B cell (primary cell): ENCODE results near the gene MARCHF3. TPM values are rescaled to one million over a fixed set of nuclear protein-coding genes. Genes with fewer than 3 reads are reported as not detected.
"Not testable (repeated sequence)": the region's sequence is repeated elsewhere in the genome, so short reads cannot be mapped to it uniquely, and the experiment has no call there.

ENCODE experiments used
- ATAC-seq: fragments of 200-7000 bp; cut with Tn5 transposase; one replicate; pipeline ENCODE4 v1.10.0; 2021; ENCODE audit warnings: low read depth, mild to moderate bottlenecking, moderate number of reproducible peaks, moderate library complexity
- CTCF ChIA-PET: fragments of 350-600 bp; sonication (Branson Sonifier 250); formaldehyde crosslinking; loops from one replicate; lab custom pipeline; 2021; ENCODE audit warnings: antibody characterized with exemption, inconsistent platforms; lab: Charles Lee
- POLR2A ChIA-PET: fragments of 350-600 bp; sonication (Branson Sonifier 250); formaldehyde crosslinking; loops from one replicate; lab custom pipeline; 2021; ENCODE audit warnings: antibody characterized with exemption; lab: Charles Lee
- DNase-seq: peaks from one replicate; pipeline ENCODE4 v3.0.0; 2013
- H2AFZ ChIP-seq: 2 replicates; pipeline ENCODE4 v1.6.1; 2012; ENCODE audit warnings: mild to moderate bottlenecking, low read depth, low read length; ENCODE audit not compliant: insufficient read depth, poor library complexity, severe bottlenecking
- H3K27ac ChIP-seq, 2 donors: 1 replicate in 1 of 2; 2 replicates in 1 of 2; pipeline ENCODE4 v1.5.1; 2012 to 2013; ENCODE audit warnings: low read length in 2 of 2, mild to moderate bottlenecking in 2 of 2, moderate library complexity in 1 of 2
- H3K27me3 ChIP-seq, 4 experiments: fragments of 200-600 bp in 1 of 4; sonication (generic) in 1 of 4; replicated peaks in 1 of 4; 1 replicate in 2 of 4; 2 replicates in 2 of 4; pipeline versions ENCODE4 v1.6.1 to v1.7.0; 2013 to 2016; ENCODE audit warnings: low read length in 3 of 4, mild to moderate bottlenecking in 2 of 4, mixed read lengths in 1 of 4, moderate library complexity in 1 of 4; ENCODE audit not compliant: insufficient read depth in 4 of 4, control insufficient read depth in 3 of 4; ENCODE audit errors: control extremely low read depth in 1 of 4
- H3K36me3 ChIP-seq, 2 experiments: replicated peaks in 1 of 2; 1 replicate in 1 of 2; 2 replicates in 1 of 2; pipeline versions ENCODE4 v1.6.1 to v1.7.1; 2013; ENCODE audit warnings: low read length in 1 of 2; ENCODE audit not compliant: insufficient read depth in 2 of 2, control insufficient read depth in 1 of 2; ENCODE audit errors: control extremely low read depth in 1 of 2, extremely low read depth in 1 of 2
- H3K4me1 ChIP-seq, 2 donors: fragments of 200-600 bp in 1 of 2; sonication (generic) in 1 of 2; 1 replicate in 1 of 2; 2 replicates in 1 of 2; pipeline versions ENCODE4 v1.5.1 to v1.6.1; 2013 to 2017; ENCODE audit warnings: low read length in 2 of 2; ENCODE audit not compliant: control insufficient read depth in 2 of 2, insufficient read depth in 2 of 2
- H3K4me2 ChIP-seq: replicated peaks from 2 replicates; pipeline ENCODE3; 2012; ENCODE audit warnings: mild to moderate bottlenecking, low read depth, low read length; ENCODE audit not compliant: poor library complexity, severe bottlenecking
- H3K4me3 ChIP-seq, 5 experiments: fragments of 200-600 bp in 1 of 5; sonication (generic) in 1 of 5; 1 replicate in 3 of 5; 2 replicates in 2 of 5; pipeline versions ENCODE4 v1.5.1 to v1.7.0; 2011 to 2016; ENCODE audit warnings: low read length in 4 of 5, mild to moderate bottlenecking in 4 of 5, low read depth in 2 of 5, control low read depth in 1 of 5, moderate library complexity in 1 of 5; ENCODE audit not compliant: insufficient read depth in 1 of 5; ENCODE audit errors: control extremely low read depth in 1 of 5, extremely low read depth in 1 of 5
- H3K79me2 ChIP-seq: fragments of 200-600 bp; sonication (generic); one replicate; pipeline ENCODE4 v1.6.0; 2016; ENCODE audit warnings: low read length; ENCODE audit not compliant: control insufficient read depth, insufficient read depth
- H3K9ac ChIP-seq: fragments of 200-600 bp; sonication (generic); 2 replicates; pipeline ENCODE4 v1.6.1; 2017; ENCODE audit warnings: mild to moderate bottlenecking, low read length, moderate library complexity
- H3K9me3 ChIP-seq, 3 donors: one replicate each; pipeline versions ENCODE4 v1.6.1 to v1.7.1; 2013; ENCODE audit warnings: low read length in 2 of 3; ENCODE audit not compliant: control insufficient read depth in 2 of 3, insufficient read depth in 1 of 3; ENCODE audit errors: control extremely low read depth in 1 of 3
- H4K20me1 ChIP-seq: 2 replicates; pipeline ENCODE4 v1.6.0; 2012; ENCODE audit warnings: mild to moderate bottlenecking, low read length; ENCODE audit not compliant: insufficient read depth, control insufficient read depth, poor library complexity, severe bottlenecking
- H3K27ac Mint-ChIP-seq: one replicate; pipeline ENCODE4 v1.8.0; 2021; ENCODE audit warnings: mixed read lengths
- H3K27me3 Mint-ChIP-seq: one replicate; pipeline ENCODE4 v1.8.0; 2021; ENCODE audit warnings: mixed read lengths
- H3K4me1 Mint-ChIP-seq: one replicate; pipeline ENCODE4 v1.8.0; 2021; ENCODE audit warnings: mixed read lengths
- H3K4me3 Mint-ChIP-seq: one replicate; pipeline ENCODE4 v1.8.0; 2021; ENCODE audit warnings: mixed read lengths
- H3K9me3 Mint-ChIP-seq: one replicate; pipeline ENCODE4 v1.8.0; 2022; ENCODE audit warnings: mixed read lengths; ENCODE audit not compliant: insufficient read depth
- WGBS: methylation state at CpG from one replicate; pipeline ENCODE4 v1.1.5; 2013; ENCODE audit warnings: missing lambda C conversion rate; ENCODE audit not compliant: insufficient coverage; 5-methylcytosine and 5-hydroxymethylcytosine counted together
- intact Hi-C: fragments of 100-400 bp; cut with micrococcal nuclease; formaldehyde crosslinking; loops from one replicate; pipeline ENCODE4 v1.10.0; 2022
- polyA plus RNA-seq: library from polyadenylated mRNA; depleted of rRNA; stranded (reverse); fragments of >200 nt; gene quantifications from 2 replicates; pipeline ENCODE4 v1.2.3, GENCODE V29; 2012
- total RNA-seq, 2 donors: library from RNA; stranded (reverse); fragments of 120-200 nt in 1 of 2; gene quantifications; 1 replicate in 1 of 2; 2 replicates in 1 of 2; pipeline versions ENCODE4 v1.2.3 to v1.2.4, GENCODE V29; 2013 to 2022
- TF ChIP-seq, protein P1 (sequence below): fragments of 200-600 bp; IDR thresholded peaks from one replicate; pipeline ENCODE4 v1.8.0; 2022; ENCODE audit warnings: antibody characterized with exemption, mild to moderate bottlenecking

Gene MARCHF3
- total and polyA plus RNA-seq, 2 donors (not counting 1 experiment from before 2014, with no cell fraction given), result 31.6 to 35.0 TPM

DNA sequence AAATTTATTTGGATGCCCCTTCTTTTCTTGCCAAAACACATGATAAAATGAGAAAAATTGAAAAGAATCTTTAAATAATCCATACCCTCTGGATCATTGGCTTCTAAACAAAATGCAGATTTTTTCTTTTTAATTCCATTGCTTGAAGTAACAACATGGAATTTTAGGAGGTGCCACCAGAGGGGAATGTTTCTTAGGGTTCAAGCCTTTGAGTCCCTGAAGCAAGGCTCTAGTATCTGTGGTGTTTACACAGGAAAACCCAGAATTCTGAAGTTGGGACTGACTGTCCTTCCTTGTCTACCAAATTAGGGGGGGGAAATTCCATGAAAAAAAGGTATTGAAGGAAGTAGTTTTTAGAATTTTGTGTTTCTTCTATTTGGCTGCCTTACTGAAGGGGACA lies 184.0 kb downstream of the MARCHF3 start:
- peak overlapping the region; percentile 89 for H3K27ac ChIP-seq
- Mint-ChIP-seq H3K4me3 (peak overlapping the region; percentile 20), H3K27me3 (no peaks in the 10 kb centered on the region), H3K4me1 (peaks cover 44% of the 10 kb centered on the region), H3K27ac (peak overlapping the region; percentile 35), H3K9me3 (no peaks in the 10 kb centered on the region)
- intact Hi-C loops, result no loop called here
- CTCF ChIA-PET, result interaction anchor here (1.8 kb wide), 1 partner anchor 8 kb away, joined by 4 read pairs; no protein-coding TSS in a partner anchor
- H3K36me3 ChIP-seq, result no peaks in the 10 kb centered on the region
- H3K79me2 ChIP-seq, result no peaks in the 10 kb centered on the region
- no peaks in the 10 kb centered on the region for H3K27me3 ChIP-seq
- peak overlapping the region in 1 of 5 experiments; percentile 38 for H3K4me3 ChIP-seq
- H4K20me1 ChIP-seq, result no peaks in the 10 kb centered on the region
- DNase-seq (no peak), ATAC-seq (no peak)
- TF ChIP-seq, protein P1, sequence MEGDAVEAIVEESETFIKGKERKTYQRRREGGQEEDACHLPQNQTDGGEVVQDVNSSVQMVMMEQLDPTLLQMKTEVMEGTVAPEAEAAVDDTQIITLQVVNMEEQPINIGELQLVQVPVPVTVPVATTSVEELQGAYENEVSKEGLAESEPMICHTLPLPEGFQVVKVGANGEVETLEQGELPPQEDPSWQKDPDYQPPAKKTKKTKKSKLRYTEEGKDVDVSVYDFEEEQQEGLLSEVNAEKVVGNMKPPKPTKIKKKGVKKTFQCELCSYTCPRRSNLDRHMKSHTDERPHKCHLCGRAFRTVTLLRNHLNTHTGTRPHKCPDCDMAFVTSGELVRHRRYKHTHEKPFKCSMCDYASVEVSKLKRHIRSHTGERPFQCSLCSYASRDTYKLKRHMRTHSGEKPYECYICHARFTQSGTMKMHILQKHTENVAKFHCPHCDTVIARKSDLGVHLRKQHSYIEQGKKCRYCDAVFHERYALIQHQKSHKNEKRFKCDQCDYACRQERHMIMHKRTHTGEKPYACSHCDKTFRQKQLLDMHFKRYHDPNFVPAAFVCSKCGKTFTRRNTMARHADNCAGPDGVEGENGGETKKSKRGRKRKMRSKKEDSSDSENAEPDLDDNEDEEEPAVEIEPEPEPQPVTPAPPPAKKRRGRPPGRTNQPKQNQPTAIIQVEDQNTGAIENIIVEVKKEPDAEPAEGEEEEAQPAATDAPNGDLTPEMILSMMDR, result no peak
- H2AFZ ChIP-seq, result peak overlapping the region; percentile 70
- H3K9ac ChIP-seq, result peak overlapping the region; percentile 39
- H3K4me1 ChIP-seq, result peaks cover 16 to 26% of the 10 kb centered on the region in 2 donors
- peak overlapping the region; percentile 66 for H3K4me2 ChIP-seq
- POLR2A ChIA-PET, result interaction anchor here (0.7 to 1.2 kb wide), 3 partner anchors 69 to 346 kb away, joined by 3 to 7 read pairs (median 5); no protein-coding TSS in a partner anchor
- H3K9me3 ChIP-seq, result no peaks in the 10 kb centered on the region

DNA sequence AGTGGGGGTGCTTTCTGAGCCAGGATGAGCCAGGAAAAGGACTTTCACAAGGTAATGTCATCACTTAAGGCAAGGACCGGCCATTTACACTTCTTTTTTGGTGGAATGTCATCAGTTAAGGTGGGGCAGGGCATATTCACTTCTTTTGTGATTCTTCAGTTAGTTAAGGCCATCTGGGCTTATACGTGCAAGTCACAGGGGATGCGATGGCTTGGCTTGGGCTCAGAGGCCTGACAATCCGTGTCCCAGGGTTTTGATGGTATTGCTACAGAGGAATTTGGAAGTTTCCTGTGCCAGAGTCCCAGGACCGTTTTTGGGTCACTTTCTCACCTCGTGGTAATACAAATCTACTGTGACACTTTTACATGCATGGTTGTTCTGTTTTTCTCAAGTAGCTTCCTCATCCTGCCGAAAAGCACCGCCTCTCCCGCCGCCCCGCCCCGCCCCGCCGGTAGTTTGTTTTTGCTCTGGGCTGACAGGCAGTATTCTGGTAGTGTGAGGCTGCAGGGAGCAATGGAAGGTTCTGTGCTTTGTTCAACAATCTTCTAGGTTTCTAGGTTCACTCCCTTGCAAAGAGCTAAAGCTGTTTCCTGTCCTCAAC lies 184.8 kb downstream of the MARCHF3 start:
- POLR2A ChIA-PET, result interaction anchor here (0.7 to 1.2 kb wide), 4 partner anchors 68 to 347 kb away, joined by 3 to 7 read pairs (median 4); no protein-coding TSS in a partner anchor
- Mint-ChIP-seq H3K27ac (peak overlapping the region; percentile 99), H3K4me1 (peaks cover 42% of the 10 kb centered on the region), H3K4me3 (peak overlapping the region; percentile 75)
- CTCF ChIA-PET, H3K79me2 ChIP-seq, H3K27me3 Mint-ChIP-seq, H3K9me3 ChIP-seq, H4K20me1 ChIP-seq, H3K27me3 ChIP-seq, H3K36me3 ChIP-seq, H3K9me3 Mint-ChIP-seq: not testable (repeated sequence)
- Histone ChIP-seq H3K4me3 (peak overlapping the region in 3 of 5 experiments; percentile 17 to 38 (median 23)), H3K27ac (peak overlapping the region; percentile 89), H2AFZ (peak overlapping the region; percentile 70), H3K4me1 (peaks cover 15 to 25% of the 10 kb centered on the region in 2 donors), H3K9ac (peak overlapping the region; percentile 47), H3K4me2 (peak overlapping the region; percentile 66)
- intact Hi-C loops, result loop anchor here (1.0 to 2.0 kb wide), 3 partner anchors 37 to 384 kb away; partner anchors contain the start of gene MARCHF3
- peak; percentile 99 for ATAC-seq
- peak; percentile 84 for DNase-seq
- WGBS, result 7% methylated on average over 10 of the region's 14 CpGs

DNA sequence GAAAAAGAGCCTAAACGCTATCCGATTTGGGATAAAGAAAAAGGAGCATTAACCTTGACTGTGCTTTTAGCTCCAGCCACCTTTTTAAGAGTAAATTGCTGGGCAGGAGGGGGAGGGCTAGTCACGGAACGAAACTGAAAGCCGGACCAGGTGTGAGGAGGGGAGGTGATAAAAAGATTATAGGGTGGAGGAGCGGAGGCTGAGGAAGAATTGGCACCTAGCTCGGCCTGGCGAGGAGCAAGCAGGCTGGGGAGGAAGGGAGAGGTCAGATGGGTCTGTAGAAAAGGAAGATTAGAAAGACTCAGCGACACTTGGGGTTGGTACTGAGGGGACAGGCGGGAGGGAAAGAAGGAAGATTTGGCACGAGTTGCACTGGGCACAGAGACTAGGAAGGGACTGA lies 187.0 kb downstream of the MARCHF3 start:
- CTCF ChIA-PET, H3K9me3 ChIP-seq, H3K9me3 Mint-ChIP-seq, H3K27me3 Mint-ChIP-seq, H3K27ac ChIP-seq, H3K4me2 ChIP-seq, H3K27ac Mint-ChIP-seq, intact Hi-C loops, H3K36me3 ChIP-seq, H4K20me1 ChIP-seq, POLR2A ChIA-PET, H3K27me3 ChIP-seq, H3K79me2 ChIP-seq, H3K4me3 Mint-ChIP-seq, ATAC-seq, H3K4me3 ChIP-seq, H3K9ac ChIP-seq, H2AFZ ChIP-seq, DNase-seq: not testable (repeated sequence)
- WGBS, result 92% methylated on average over 8 of the region's 11 CpGs
- H3K4me1 Mint-ChIP-seq, result peaks cover 36% of the 10 kb centered on the region
- H3K4me1 ChIP-seq, result peaks cover 15 to 23% of the 10 kb centered on the region in 2 donors
